PC-9 (cell line): Measurements from ENCODE around the gene GNG7. TPM values are rescaled to one million over a fixed set of nuclear protein-coding genes. Genes with fewer than 3 reads are reported as not detected.

Experiments used
- BruUV-seq: library from RNA; stranded (reverse); fragments of 400-500 nt; replicated peaks from 2 replicates; lab custom pipeline; 2021; lab: Mats Ljungman, UMichigan
- CTCF ChIA-PET: fragments of 300-600 bp; sonication (Branson Sonifier 250); formaldehyde crosslinking; loops from one replicate; lab custom pipeline; 2022; ENCODE audit warnings: antibody characterized with exemption; lab: Charles Lee
- POLR2A ChIA-PET: fragments of 300-600 bp; sonication (Branson Sonifier 250); formaldehyde crosslinking; loops from one replicate; lab custom pipeline; 2022; ENCODE audit warnings: antibody characterized with exemption; ENCODE audit not compliant: unreplicated experiment; lab: Charles Lee
- DNase-seq, 2 experiments: peaks; one replicate each; pipeline versions ENCODE4 v3.0.0 to v3.0.0-alpha.2; 2015 to 2022; ENCODE audit warnings: mixed read lengths in 1 of 2
- H2AFZ ChIP-seq: fragments of 200-600 bp; sonication (generic); 2 replicates; pipeline ENCODE4 v1.8.1; 2017; ENCODE audit warnings: antibody characterized with exemption
- H3F3A ChIP-seq: fragments of 200-600 bp; sonication (generic); 2 replicates; pipeline ENCODE4 v1.8.1; 2017; ENCODE audit warnings: antibody characterized with exemption, mild to moderate bottlenecking, low read depth; ENCODE audit not compliant: insufficient read depth
- H3K27ac ChIP-seq: fragments of 200-600 bp; sonication (generic); 2 replicates; pipeline ENCODE4 v1.6.1; 2016; ENCODE audit warnings: mixed run types
- H3K27me3 ChIP-seq: fragments of 200-600 bp; sonication (generic); 2 replicates; pipeline ENCODE4 v1.6.1; 2016; ENCODE audit warnings: low read depth, mixed run types; ENCODE audit not compliant: insufficient read depth
- H3K36me3 ChIP-seq: fragments of 200-600 bp; sonication (generic); 2 replicates; pipeline ENCODE4 v1.6.1; 2016; ENCODE audit warnings: low read depth, mixed run types
- H3K4me1 ChIP-seq: fragments of 200-600 bp; sonication (generic); replicated peaks from 2 replicates; pipeline ENCODE4 v1.6.1; 2016; ENCODE audit warnings: mixed run types; ENCODE audit not compliant: insufficient read depth
- H3K4me2 ChIP-seq: fragments of 200-600 bp; sonication (generic); 2 replicates; pipeline ENCODE4 v1.6.1; 2017; ENCODE audit warnings: mixed run types
- H3K4me3 ChIP-seq: fragments of 200-600 bp; sonication (generic); 2 replicates; pipeline ENCODE4 v1.6.1; 2016; ENCODE audit warnings: mixed run types
- H3K79me2 ChIP-seq: fragments of 200-600 bp; sonication (generic); 2 replicates; pipeline ENCODE4 v1.6.1; 2017; ENCODE audit warnings: low read depth, mixed run types
- H3K9me2 ChIP-seq: fragments of 200-600 bp; sonication (generic); 2 replicates; pipeline ENCODE4 v1.8.1; 2017; ENCODE audit warnings: mild to moderate bottlenecking; ENCODE audit not compliant: insufficient read depth
- H3K9me3 ChIP-seq: fragments of 200-600 bp; sonication (generic); 2 replicates; pipeline ENCODE4 v1.8.1; 2016; ENCODE audit warnings: low read depth; ENCODE audit not compliant: insufficient read depth
- H4K20me1 ChIP-seq: fragments of 200-600 bp; sonication (generic); 2 replicates; pipeline ENCODE4 v1.8.1; 2017; ENCODE audit not compliant: insufficient read depth
- CTCF ChIP-seq: fragments of 200-600 bp; sonication (generic); conservative IDR thresholded peaks from 2 replicates; pipeline ENCODE4 v1.6.1; 2017; ENCODE audit warnings: mixed run types, antibody characterized with exemption, mild to moderate bottlenecking, moderate library complexity
- EZH2 ChIP-seq: fragments of 200-600 bp; sonication (generic); IDR thresholded peaks from 2 replicates; pipeline ENCODE4 v1.8.0; 2017; ENCODE audit warnings: antibody characterized with exemption, low read depth
- intact Hi-C: fragments of 100-400 bp; cut with micrococcal nuclease; formaldehyde crosslinking; loops from one replicate; pipeline ENCODE4 v1.10.0; 2022; ENCODE audit not compliant: unreplicated experiment
- total RNA-seq: library from RNA; stranded (reverse); gene quantifications from 2 replicates; pipeline ENCODE4 v1.2.3, GENCODE V29; 2021

GNG7 gene
- total RNA-seq, 1 experiment from 2014 or later: 2.8 TPM

GRCh38 chr19:2711172-2711874, 8.8 kb upstream of the GNG7 start:
- no peaks in the 10 kb centered on the region for H4K20me1 ChIP-seq
- H3K27me3 ChIP-seq: peaks cover 13% of the 10 kb centered on the region
- no peak overlapping the region for H3K4me3 ChIP-seq
- no peaks in the 10 kb centered on the region for H3K9me2 ChIP-seq
- H3K79me2 ChIP-seq: no peaks in the 10 kb centered on the region
- no TSS peak for BruUV-seq
- intact Hi-C loops: no loop called here
- DNase-seq: no peak
- POLR2A ChIA-PET: no interaction called here
- CTCF ChIA-PET: no interaction called here
- no peak overlapping the region for H3K4me2 ChIP-seq
- H2AFZ ChIP-seq: no peak overlapping the region
- TF ChIP-seq CTCF: no peak
- TF ChIP-seq EZH2: no peak
- no peak overlapping the region for H3K27ac ChIP-seq
- no peaks in the 10 kb centered on the region for H3K4me1 ChIP-seq
- no peaks in the 10 kb centered on the region for H3K9me3 ChIP-seq
- no peaks in the 10 kb centered on the region for H3F3A ChIP-seq
- H3K36me3 ChIP-seq: no peaks in the 10 kb centered on the region

- intact Hi-C loops: no loop called here
- no TSS peak for BruUV-seq
Measured at GRCh38 chr19:2706251-2706650, 3.8 kb upstream of the GNG7 start.

GRCh38 chr19:2703691-2704216, 1.3 kb upstream of the GNG7 start:
- ChIA-PET POLR2A (no interaction called here), CTCF (interaction anchor here (0.6 kb wide), 1 partner anchor 572 kb away, joined by 6 read pairs; no protein-coding TSS in a partner anchor)
- Histone ChIP-seq H3K9me3 (no peaks in the 10 kb centered on the region), H3K27me3 (0 out of 2 replicates have a peak, but pooled peaks cover 4% of the 10 kb centered on the region), H3K27ac (no peak overlapping the region), H4K20me1 (no peaks in the 10 kb centered on the region), H3K36me3 (no peaks in the 10 kb centered on the region), H3K9me2 (no peaks in the 10 kb centered on the region), H3K4me1 (no peaks in the 10 kb centered on the region), H2AFZ (no peak overlapping the region), H3K79me2 (no peaks in the 10 kb centered on the region), H3K4me2 (no peak overlapping the region), H3K4me3 (no peak overlapping the region), H3F3A (no peaks in the 10 kb centered on the region)
- intact Hi-C loops: no loop called here
- no TSS peak for BruUV-seq
- DNase-seq: no peak
- TF ChIP-seq EZH2: no peak
- TF ChIP-seq CTCF: no peak

More at GRCh38 chr19:2706251-2706650, 3.8 kb upstream of the GNG7 start:
- no peaks in the 10 kb centered on the region for H3K79me2 ChIP-seq
- TF ChIP-seq CTCF (no peak), EZH2 (no peak)
- ChIA-PET CTCF (no interaction called here), POLR2A (no interaction called here)
- no peak overlapping the region for H3K4me2 ChIP-seq
- H3K27me3 ChIP-seq: 0 out of 2 replicates have a peak, but pooled peaks cover 4% of the 10 kb centered on the region
- no peak for DNase-seq
- H3K4me1 ChIP-seq: no peaks in the 10 kb centered on the region
- H3F3A ChIP-seq: no peaks in the 10 kb centered on the region
- H2AFZ ChIP-seq: no peak overlapping the region
- H3K9me2 ChIP-seq: no peaks in the 10 kb centered on the region
- no peaks in the 10 kb centered on the region for H4K20me1 ChIP-seq
- H3K9me3 ChIP-seq: no peaks in the 10 kb centered on the region
- H3K27ac ChIP-seq: no peak overlapping the region
- H3K36me3 ChIP-seq: no peaks in the 10 kb centered on the region
- H3K4me3 ChIP-seq: no peak overlapping the region
